ENCODE data around the gene MTFR1L. TPM values are rescaled to one million over a fixed set of nuclear protein-coding genes. Genes with fewer than 3 reads are reported as not detected.
A peak's percentile ranks its signal among the peaks of the same experiment; 100 is the strongest.

Gene MTFR1L
- total and polyA plus RNA-seq, 9 of the 15 experiments (the other 6 are each of a cell fraction or from before 2014, with no cell fraction given): 41.4 to 98.5 (median 53.7) TPM

DNA sequence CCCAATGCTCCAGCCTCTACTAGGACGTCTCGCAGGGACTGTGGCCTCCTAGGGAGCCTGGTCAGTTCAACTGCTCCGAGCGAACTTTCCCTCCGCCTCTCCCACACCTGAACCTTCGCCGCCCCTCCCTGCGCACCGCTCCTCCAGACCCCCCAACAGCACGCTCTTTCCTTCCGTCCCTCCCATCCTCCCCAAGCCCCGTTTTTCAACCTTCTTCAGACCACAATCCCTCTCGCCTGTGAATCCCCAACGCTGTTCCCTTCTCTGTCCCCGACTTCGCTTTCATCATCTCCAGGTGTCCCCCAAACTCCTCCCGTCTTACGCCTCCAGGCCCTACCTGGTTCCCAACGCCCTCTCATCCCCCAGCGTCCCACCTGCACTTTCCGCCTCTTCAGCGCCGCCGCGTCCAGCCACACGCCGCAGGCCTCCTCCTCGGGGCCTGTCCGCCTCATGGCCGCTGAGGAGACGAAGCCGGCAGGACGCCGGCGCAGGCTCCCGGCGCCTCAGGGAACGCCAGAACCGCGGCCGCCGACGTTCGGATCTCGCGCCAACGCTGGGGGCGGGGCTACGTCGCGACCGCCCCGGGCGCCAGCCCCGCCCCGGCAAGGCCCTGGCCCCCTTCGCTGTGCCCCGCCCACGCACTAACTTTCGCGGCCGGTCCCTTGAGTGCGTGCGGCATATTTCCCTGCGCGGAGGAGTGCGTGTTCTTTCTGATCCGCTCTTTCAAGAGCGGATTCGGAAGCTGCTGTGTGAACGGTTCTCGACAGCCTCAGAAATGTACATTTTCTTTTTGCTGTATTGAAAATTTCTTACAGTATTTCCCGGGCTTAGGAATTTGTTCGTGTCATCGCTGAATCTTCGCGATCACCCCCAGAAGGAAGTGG lies 39.4 kb downstream of the MTFR1L start, which contains the start of gene AUNIP (continued):
- TF ChIP-seq, protein P1, sequence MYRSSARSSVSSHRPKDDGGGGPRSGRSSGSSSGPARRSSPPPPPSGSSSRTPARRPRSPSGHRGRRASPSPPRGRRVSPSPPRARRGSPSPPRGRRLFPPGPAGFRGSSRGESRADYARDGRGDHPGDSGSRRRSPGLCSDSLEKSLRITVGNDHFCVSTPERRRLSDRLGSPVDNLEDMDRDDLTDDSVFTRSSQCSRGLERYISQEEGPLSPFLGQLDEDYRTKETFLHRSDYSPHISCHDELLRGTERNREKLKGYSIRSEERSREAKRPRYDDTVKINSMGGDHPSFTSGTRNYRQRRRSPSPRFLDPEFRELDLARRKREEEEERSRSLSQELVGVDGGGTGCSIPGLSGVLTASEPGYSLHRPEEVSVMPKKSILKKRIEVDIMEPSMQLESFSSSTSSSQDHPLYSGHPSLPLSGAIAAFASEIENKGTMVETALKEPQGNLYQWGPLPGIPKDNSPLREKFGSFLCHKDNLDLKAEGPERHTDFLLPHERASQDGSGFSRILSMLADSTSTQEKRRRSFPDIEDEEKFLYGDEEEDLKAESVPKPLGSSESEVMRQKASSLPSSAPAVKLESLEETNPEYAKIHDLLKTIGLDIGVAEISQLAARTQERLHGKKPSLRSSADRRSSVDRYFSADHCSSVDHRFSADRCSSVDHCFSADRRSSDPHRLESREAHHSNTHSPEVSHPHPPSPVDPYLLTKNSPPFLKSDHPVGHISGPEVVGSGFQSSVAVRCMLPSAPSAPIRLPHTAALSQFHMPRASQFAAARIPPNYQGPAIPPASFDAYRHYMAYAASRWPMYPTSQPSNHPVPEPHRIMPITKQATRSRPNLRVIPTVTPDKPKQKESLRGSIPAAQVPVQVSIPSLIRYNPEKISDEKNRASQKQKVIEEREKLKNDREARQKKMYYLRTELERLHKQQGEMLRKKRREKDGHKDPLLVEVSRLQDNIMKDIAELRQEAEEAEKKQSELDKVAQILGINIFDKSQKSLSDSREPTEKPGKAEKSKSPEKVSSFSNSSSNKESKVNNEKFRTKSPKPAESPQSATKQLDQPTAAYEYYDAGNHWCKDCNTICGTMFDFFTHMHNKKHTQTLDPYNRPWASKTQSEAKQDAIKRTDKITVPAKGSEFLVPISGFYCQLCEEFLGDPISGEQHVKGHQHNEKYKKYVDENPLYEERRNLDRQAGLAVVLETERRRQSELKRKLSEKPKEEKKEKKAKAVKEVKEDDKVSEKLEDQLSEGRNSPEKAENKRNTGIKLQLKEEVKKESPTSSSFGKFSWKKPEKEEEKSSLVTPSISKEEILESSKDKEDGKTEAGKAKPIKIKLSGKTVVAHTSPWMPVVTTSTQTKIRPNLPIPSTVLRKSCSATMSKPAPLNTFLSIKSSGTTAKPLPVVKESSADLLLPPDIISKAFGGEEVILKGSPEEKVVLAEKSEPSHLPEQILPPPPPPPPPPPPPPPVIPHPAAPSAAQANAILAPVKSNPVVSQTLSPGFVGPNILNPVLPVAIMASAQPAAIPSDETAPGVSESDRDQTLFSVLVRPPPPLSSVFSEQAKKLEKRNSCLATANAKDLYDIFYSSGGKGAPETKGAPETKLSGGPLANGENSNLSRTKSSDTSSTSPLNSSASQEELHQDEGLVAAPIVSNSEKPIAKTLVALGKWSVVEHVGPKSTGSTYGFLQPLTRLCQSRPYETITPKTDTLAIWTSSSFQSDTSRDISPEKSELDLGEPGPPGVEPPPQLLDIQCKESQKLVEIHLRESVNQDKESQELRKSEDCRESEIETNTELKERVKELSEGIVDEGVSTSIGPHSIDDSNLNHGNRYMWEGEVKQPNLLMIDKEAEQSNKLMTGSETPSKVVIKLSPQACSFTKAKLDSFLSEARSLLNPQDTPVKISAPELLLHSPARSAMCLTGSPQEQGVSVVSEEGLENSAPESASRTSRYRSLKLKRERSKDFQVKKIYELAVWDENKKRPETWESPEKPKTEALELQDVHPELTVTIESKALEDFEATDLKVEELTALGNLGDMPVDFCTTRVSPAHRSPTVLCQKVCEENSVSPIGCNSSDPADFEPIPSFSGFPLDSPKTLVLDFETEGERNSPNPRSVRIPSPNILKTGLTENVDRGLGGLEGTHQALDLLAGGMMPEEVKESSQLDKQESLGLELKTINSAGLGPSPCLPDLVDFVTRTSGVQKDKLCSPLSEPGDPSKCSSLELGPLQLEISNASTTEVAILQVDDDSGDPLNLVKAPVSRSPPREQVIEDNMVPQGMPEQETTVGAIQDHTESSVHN (IDR thresholded peaks at IDR 0.05; ENCODE audit: borderline replicate concordance in 1 of 2, low read depth in 1 of 2): no peak
- TF ChIP-seq NR4A1 (CRISPR knock-in tag; IDR thresholded peaks at IDR 0.05): no peak
- peak; percentile 47; the same call in 1 of the 2 replicates for TF ChIP-seq NR4A1 (tag; IDR thresholded peaks at IDR 0.05)
- TF ChIP-seq, protein P2, sequence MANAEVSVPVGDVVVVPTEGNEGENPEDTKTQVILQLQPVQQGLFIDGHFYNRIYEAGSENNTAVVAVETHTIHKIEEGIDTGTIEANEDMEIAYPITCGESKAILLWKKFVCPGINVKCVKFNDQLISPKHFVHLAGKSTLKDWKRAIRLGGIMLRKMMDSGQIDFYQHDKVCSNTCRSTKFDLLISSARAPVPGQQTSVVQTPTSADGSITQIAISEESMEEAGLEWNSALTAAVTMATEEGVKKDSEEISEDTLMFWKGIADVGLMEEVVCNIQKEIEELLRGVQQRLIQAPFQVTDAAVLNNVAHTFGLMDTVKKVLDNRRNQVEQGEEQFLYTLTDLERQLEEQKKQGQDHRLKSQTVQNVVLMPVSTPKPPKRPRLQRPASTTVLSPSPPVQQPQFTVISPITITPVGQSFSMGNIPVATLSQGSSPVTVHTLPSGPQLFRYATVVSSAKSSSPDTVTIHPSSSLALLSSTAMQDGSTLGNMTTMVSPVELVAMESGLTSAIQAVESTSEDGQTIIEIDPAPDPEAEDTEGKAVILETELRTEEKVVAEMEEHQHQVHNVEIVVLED (CRISPR knock-in tag; IDR thresholded peaks at IDR 0.05): peak; percentile 95
- no peak; the same call in 1 of the 2 replicates for TF ChIP-seq SPI1 (IDR thresholded peaks at IDR 0.05; ENCODE audit: borderline replicate concordance, low read depth, low read length)
- TF ChIP-seq KDM4B (IDR thresholded peaks at IDR 0.05; ENCODE audit: borderline replicate concordance in 2 of 2, low read depth in 1 of 2): no peak; a peak in 1 of 4 replicates
- TF ChIP-seq SMARCA5 (IDR thresholded peaks at IDR 0.05): peak; percentile 87
- TF ChIP-seq TCF15 (CRISPR knock-in tag; IDR thresholded peaks at IDR 0.05): no peak
- TF ChIP-seq GATAD2A (IDR thresholded peaks at IDR 0.05): no peak
- peak; percentile 91 for TF ChIP-seq HDGF (IDR thresholded peaks at IDR 0.05)
- TF ChIP-seq XRCC5 (IDR thresholded peaks at IDR 0.05; ENCODE audit: low read depth, low read length): 0 out of 2 replicates have a peak, but pooled peaks have one; percentile 75
- TF ChIP-seq, protein P3, sequence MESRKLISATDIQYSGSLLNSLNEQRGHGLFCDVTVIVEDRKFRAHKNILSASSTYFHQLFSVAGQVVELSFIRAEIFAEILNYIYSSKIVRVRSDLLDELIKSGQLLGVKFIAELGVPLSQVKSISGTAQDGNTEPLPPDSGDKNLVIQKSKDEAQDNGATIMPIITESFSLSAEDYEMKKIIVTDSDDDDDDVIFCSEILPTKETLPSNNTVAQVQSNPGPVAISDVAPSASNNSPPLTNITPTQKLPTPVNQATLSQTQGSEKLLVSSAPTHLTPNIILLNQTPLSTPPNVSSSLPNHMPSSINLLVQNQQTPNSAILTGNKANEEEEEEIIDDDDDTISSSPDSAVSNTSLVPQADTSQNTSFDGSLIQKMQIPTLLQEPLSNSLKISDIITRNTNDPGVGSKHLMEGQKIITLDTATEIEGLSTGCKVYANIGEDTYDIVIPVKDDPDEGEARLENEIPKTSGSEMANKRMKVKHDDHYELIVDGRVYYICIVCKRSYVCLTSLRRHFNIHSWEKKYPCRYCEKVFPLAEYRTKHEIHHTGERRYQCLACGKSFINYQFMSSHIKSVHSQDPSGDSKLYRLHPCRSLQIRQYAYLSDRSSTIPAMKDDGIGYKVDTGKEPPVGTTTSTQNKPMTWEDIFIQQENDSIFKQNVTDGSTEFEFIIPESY (CRISPR knock-in tag; IDR thresholded peaks at IDR 0.05): peak; percentile 30
